K562 (cell line): ENCODE results near the gene SRC. TPM values are rescaled to one million over a fixed set of nuclear protein-coding genes. Genes with fewer than 3 reads are reported as not detected.

Experiments
- BACH1 ChIP-seq: fragments of 200-800 bp; sonication (Bioruptor generic); IDR thresholded peaks from 2 replicates; pipeline ENCODE4 v1.6.1; 2016; ENCODE audit warnings: missing genetic modification characterization, missing compliant biosample characterization
- CBFA2T3 ChIP-seq: fragments of 450-650 bp; IDR thresholded peaks from 2 replicates; pipeline ENCODE4 v1.6.1; 2017
- ESRRA ChIP-seq: fragments of 450-650 bp; IDR thresholded peaks from 2 replicates; pipeline ENCODE4 v1.6.1; 2014; ENCODE audit warnings: low read depth, mild to moderate bottlenecking, moderate library complexity, borderline replicate concordance
- GATAD2B ChIP-seq: fragments of 450-650 bp; IDR thresholded peaks from 2 replicates; pipeline ENCODE4 v1.6.1; 2017; ENCODE audit warnings: mild to moderate bottlenecking, borderline replicate concordance
- HCFC1 ChIP-seq: IDR thresholded peaks from 2 replicates; pipeline ENCODE4 v1.6.1; 2012; ENCODE audit warnings: low read depth, low read length, improper control_type of control experiment
- HDGF ChIP-seq: fragments of 450-650 bp; IDR thresholded peaks from 2 replicates; pipeline ENCODE4 v1.6.1; 2016
- KLF10 ChIP-seq: fragments of 250-450 bp; sonication (Bioruptor Pico); IDR thresholded peaks from 2 replicates; pipeline ENCODE4 v1.6.1; 2021; ENCODE audit warnings: matching md5 sums
- LCOR ChIP-seq: sonication (generic); formaldehyde crosslinking; IDR thresholded peaks from 2 replicates; pipeline ENCODE4 v1.8.0; 2022; ENCODE audit warnings: mild to moderate bottlenecking, missing genetic modification reagents
- MAFG ChIP-seq: fragments of 450-650 bp; conservative IDR thresholded peaks from 2 replicates; pipeline ENCODE4 v1.6.1; 2016; ENCODE audit warnings: missing genetic modification characterization, missing compliant biosample characterization
- MAFK ChIP-seq: IDR thresholded peaks from 2 replicates; pipeline ENCODE4 v1.6.1; 2011; ENCODE audit warnings: low read length, improper control_type of control experiment
- MEF2D ChIP-seq: conservative IDR thresholded peaks from 2 replicates; pipeline ENCODE4 v1.6.1; 2016; ENCODE audit warnings: low read depth, missing genetic modification characterization, missing compliant biosample characterization
- NCOA2 ChIP-seq, 2 experiments: fragments of 450-650 bp; IDR thresholded peaks; 2 replicates each; pipeline ENCODE4 v1.6.1; 2018; ENCODE audit warnings: mild to moderate bottlenecking in 2 of 2, moderate library complexity in 1 of 2; ENCODE audit not compliant: partially characterized antibody in 2 of 2
- NFIC ChIP-seq: fragments of 450-650 bp; IDR thresholded peaks from 2 replicates; pipeline ENCODE4 v1.6.1; 2017; ENCODE audit warnings: mild to moderate bottlenecking, inconsistent platforms
- POLR3G ChIP-seq: IDR thresholded peaks from 2 replicates; pipeline ENCODE4 v1.6.1; 2011; ENCODE audit not compliant: insufficient read length, insufficient replicate concordance; ENCODE audit errors: extremely low read depth
- RFX1 ChIP-seq: fragments of 450-650 bp; IDR thresholded peaks from 2 replicates; pipeline ENCODE4 v1.6.1; 2016; ENCODE audit warnings: mild to moderate bottlenecking, moderate library complexity
- SAFB2 ChIP-seq: fragments of 200-400 bp; formaldehyde crosslinking; IDR thresholded peaks from 2 replicates; pipeline ENCODE4 v1.6.1; 2018; ENCODE audit warnings: borderline replicate concordance, low read length, low read depth, moderate library complexity; ENCODE audit not compliant: severe bottlenecking
- SMARCA4 ChIP-seq: fragments of 450-650 bp; IDR thresholded peaks from 2 replicates; pipeline ENCODE4 v1.6.1; 2016
- TBP ChIP-seq: optimal IDR thresholded peaks from 2 replicates; pipeline ENCODE3; 2011; ENCODE audit warnings: low read depth, low read length, improper control_type of control experiment
- TGIF2 ChIP-seq: sonication (generic); formaldehyde crosslinking; IDR thresholded peaks from 2 replicates; pipeline ENCODE4 v1.8.1; 2022; ENCODE audit warnings: mild to moderate bottlenecking, missing genetic modification reagents, moderate library complexity
- ZFP36 ChIP-seq: fragments of 150-350 bp; IDR thresholded peaks from 2 replicates; pipeline ENCODE4 v1.6.1; 2018; ENCODE audit warnings: low read length, low read depth; ENCODE audit not compliant: partially characterized antibody
- ZNF316 ChIP-seq: fragments of 450-650 bp; IDR thresholded peaks from 2 replicates; pipeline ENCODE4 v1.6.1; 2016
- polyA plus RNA-seq, 8 experiments: library from polyadenylated mRNA; depleted of rRNA in 4 of 8; stranded (reverse) in 5 of 8; unstranded in 3 of 8; fragments of >200 nt; fragmentation: Nextera tagmentation in 2 of 8; fragmentation: Illumina TruSeq in 1 of 8; extraction: Ambion mirVana in 2 of 8; extraction: Trizol in 1 of 8; gene quantifications; 2 replicates each; pipeline versions ENCODE4 v1.2.1 to v1.2.3, GENCODE V29; 2011 to 2014; ENCODE audit warnings: inconsistent platforms in 1 of 8, missing spikeins in 1 of 8
- total RNA-seq, 7 experiments: library from RNA; depleted of rRNA in 6 of 7; stranded (reverse); fragments of >200 nt in 6 of 7; fragmentation: Illumina TruSeq in 2 of 7; extraction: Trizol in 2 of 7; gene quantifications; 2 replicates each; pipeline versions ENCODE4 v1.2.1 to v1.2.3, GENCODE V29; 2011 to 2021; ENCODE audit warnings: low replicate concordance in 1 of 7
- TF ChIP-seq, protein P1 (sequence below): fragments of 450-650 bp; IDR thresholded peaks from 2 replicates; pipeline ENCODE4 v1.6.1; 2016; ENCODE audit warnings: antibody characterized with exemption
- TF ChIP-seq, protein P2 (sequence below): fragments of 450-650 bp; IDR thresholded peaks from 2 replicates; pipeline ENCODE4 v1.6.1; 2016; ENCODE audit warnings: borderline replicate concordance
- TF ChIP-seq, protein P3 (sequence below): fragments of 450-650 bp; IDR thresholded peaks from 2 replicates; pipeline ENCODE4 v1.6.1; 2017; ENCODE audit warnings: antibody characterized with exemption, mild to moderate bottlenecking

SRC gene
- total and polyA plus RNA-seq, 9 of the 15 experiments (the other 6 are each of a cell fraction or from before 2014, with no cell fraction given), result 0.06 to 8.5 (median 3.1) TPM

DNA sequence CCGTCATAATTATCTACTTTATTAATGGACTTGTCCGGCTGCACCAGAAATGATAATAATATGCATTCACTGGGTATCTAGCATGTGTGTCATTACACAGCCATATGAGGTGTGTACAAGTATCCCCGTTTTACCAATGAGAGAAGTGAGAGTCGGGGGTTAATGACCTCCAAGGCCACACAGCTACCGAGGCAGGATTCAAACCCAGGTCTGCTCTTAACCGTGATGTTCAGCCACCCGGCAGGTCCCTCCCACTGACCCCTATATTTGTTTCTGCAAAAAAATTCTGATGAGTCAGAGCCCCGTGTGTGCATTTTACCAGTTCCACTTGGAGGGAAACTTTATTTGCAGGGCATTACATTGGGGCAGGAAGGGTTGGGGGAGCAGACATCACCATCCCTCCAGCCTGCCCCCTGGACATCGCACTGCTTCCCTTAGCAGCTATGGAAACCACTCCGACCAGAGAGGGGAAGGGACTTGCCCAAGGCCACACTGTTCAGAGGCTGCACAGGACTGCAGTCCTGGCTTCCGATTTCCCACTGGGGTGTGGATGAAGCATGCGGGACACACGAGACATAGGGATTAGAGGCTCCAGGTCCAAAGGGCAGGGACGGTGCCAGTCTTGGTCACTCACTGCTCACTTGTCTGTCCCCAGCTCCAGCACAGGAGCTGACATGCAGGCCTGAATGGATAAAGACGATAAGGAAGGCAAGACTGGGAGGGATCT is 10.1 kb upstream of the SRC start (continued):
- TF ChIP-seq ZFP36 (peak; percentile 65), MAFG (tag) (peak; percentile 40; the same call in 1 of the 2 replicates), HDGF (peak; percentile 63; the same call in 1 of the 2 replicates), POLR3G (no peak), LCOR (CRISPR knock-in tag) (no peak), TGIF2 (CRISPR knock-in tag) (no peak), TBP (no peak), ZNF316 (peak; percentile 76), NCOA2 (IDR thresholded peaks at IDR 0.05; ENCODE audit: partially characterized antibody in 2 of 2) (no peak), RFX1 (peak; percentile 45; the same call in 1 of the 2 replicates), MAFK (peak; percentile 25; the same call in 1 of the 2 replicates), KLF10 (CRISPR knock-in tag) (no peak), SMARCA4 (no peak), MEF2D (tag) (no peak), HCFC1 (no peak), CBFA2T3 (peak; percentile 49), SAFB2 (no peak), ESRRA (no peak), NFIC (no peak), BACH1 (tag) (no peak), GATAD2B (no peak)
- TF ChIP-seq, protein P1, sequence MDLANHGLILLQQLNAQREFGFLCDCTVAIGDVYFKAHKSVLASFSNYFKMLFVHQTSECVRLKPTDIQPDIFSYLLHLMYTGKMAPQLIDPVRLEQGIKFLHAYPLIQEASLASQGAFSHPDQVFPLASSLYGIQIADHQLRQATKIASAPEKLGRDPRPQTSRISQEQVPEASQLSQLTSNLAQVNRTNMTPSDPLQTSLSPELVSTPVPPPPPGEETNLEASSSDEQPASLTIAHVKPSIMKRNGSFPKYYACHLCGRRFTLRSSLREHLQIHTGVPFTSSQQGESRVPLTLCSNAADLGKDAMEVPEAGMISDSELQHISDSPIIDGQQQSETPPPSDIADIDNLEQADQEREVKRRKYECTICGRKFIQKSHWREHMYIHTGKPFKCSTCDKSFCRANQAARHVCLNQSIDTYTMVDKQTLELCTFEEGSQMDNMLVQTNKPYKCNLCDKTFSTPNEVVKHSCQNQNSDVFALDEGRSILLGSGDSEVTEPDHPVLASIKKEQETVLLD, result peak; percentile 38; the same call in 1 of the 2 replicates
- TF ChIP-seq, protein P2, sequence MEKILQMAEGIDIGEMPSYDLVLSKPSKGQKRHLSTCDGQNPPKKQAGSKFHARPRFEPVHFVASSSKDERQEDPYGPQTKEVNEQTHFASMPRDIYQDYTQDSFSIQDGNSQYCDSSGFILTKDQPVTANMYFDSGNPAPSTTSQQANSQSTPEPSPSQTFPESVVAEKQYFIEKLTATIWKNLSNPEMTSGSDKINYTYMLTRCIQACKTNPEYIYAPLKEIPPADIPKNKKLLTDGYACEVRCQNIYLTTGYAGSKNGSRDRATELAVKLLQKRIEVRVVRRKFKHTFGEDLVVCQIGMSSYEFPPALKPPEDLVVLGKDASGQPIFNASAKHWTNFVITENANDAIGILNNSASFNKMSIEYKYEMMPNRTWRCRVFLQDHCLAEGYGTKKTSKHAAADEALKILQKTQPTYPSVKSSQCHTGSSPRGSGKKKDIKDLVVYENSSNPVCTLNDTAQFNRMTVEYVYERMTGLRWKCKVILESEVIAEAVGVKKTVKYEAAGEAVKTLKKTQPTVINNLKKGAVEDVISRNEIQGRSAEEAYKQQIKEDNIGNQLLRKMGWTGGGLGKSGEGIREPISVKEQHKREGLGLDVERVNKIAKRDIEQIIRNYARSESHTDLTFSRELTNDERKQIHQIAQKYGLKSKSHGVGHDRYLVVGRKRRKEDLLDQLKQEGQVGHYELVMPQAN, result no peak
- TF ChIP-seq, protein P3, sequence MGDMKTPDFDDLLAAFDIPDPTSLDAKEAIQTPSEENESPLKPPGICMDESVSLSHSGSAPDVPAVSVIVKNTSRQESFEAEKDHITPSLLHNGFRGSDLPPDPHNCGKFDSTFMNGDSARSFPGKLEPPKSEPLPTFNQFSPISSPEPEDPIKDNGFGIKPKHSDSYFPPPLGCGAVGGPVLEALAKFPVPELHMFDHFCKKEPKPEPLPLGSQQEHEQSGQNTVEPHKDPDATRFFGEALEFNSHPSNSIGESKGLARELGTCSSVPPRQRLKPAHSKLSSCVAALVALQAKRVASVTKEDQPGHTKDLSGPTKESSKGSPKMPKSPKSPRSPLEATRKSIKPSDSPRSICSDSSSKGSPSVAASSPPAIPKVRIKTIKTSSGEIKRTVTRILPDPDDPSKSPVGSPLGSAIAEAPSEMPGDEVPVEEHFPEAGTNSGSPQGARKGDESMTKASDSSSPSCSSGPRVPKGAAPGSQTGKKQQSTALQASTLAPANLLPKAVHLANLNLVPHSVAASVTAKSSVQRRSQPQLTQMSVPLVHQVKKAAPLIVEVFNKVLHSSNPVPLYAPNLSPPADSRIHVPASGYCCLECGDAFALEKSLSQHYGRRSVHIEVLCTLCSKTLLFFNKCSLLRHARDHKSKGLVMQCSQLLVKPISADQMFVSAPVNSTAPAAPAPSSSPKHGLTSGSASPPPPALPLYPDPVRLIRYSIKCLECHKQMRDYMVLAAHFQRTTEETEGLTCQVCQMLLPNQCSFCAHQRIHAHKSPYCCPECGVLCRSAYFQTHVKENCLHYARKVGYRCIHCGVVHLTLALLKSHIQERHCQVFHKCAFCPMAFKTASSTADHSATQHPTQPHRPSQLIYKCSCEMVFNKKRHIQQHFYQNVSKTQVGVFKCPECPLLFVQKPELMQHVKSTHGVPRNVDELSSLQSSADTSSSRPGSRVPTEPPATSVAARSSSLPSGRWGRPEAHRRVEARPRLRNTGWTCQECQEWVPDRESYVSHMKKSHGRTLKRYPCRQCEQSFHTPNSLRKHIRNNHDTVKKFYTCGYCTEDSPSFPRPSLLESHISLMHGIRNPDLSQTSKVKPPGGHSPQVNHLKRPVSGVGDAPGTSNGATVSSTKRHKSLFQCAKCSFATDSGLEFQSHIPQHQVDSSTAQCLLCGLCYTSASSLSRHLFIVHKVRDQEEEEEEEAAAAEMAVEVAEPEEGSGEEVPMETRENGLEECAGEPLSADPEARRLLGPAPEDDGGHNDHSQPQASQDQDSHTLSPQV, result peak; percentile 35; the same call in 1 of the 2 replicates
